ENCODE measurements around the gene KRTAP10-5. TPM values are rescaled to one million over a fixed set of nuclear protein-coding genes. Genes with fewer than 3 reads are reported as not detected.

The KRTAP10-5 gene
- total and polyA plus RNA-seq, 9 of the 15 experiments (the other 6 are each of a cell fraction or from before 2014, with no cell fraction given): not detected

- peaks cover 0 to 10% of the 10 kb centered on the region in 2 experiments; a peak in 2 of 5 replicates for H3K4me1 ChIP-seq (replicated peaks in 1 of 2; ENCODE audit: control insufficient read depth in 2 of 2, insufficient read depth in 2 of 2, low read length in 2 of 2)
- intact Hi-C loops (cut with micrococcal nuclease): no loop called here
- TF ChIP-seq RBM25 (IDR thresholded peaks at IDR 0.05; ENCODE audit: low read depth, low read length, severe bottlenecking) (no peak), NRF1 (conservative IDR thresholded peaks at IDR 0.05 in 1 of 2, IDR thresholded peaks at IDR 0.05 in 1 of 2) (peak in 1 of 2 experiments; percentile 35; a peak in 2 of 4 replicates), MITF (IDR thresholded peaks at IDR 0.05) (no peak), PHF21A (IDR thresholded peaks at IDR 0.05; ENCODE audit: borderline replicate concordance, low read depth) (no peak), E4F1 (CRISPR knock-in tag; IDR thresholded peaks at IDR 0.05; ENCODE audit: borderline replicate concordance) (no peak), ZFP36 (IDR thresholded peaks at IDR 0.05; ENCODE audit: low read depth, low read length, partially characterized antibody) (no peak), DIDO1 (tag; IDR thresholded peaks at IDR 0.05; ENCODE audit: low read depth) (no peak)
- H2AFZ ChIP-seq (ENCODE audit: low read depth, low read length): no peak overlapping the region
- H3K9me3 ChIP-seq (replicated peaks; ENCODE audit: control insufficient read depth, insufficient read depth, low read depth, low read length): no peaks in the 10 kb centered on the region; the same call in 1 of the 2 replicates
- H3K27ac ChIP-seq (ENCODE audit: extremely low read depth, low read depth, low read length): no peak overlapping the region
- BruUV-seq (replicated peaks): no TSS peak
- ATAC-seq (no peak), FAIRE-seq (no peak), DNase-seq (ENCODE audit: extremely low read depth in 1 of 4, low spot score in 3 of 4) (no peak)
- H3K9me1 ChIP-seq (ENCODE audit: control insufficient read depth, insufficient read depth, low read length): peaks cover 3% of the 10 kb centered on the region
- H4K20me1 ChIP-seq (replicated peaks; ENCODE audit: control insufficient read depth, insufficient read depth, low read length): no peaks in the 10 kb centered on the region
- H3K4me3 ChIP-seq: no peak overlapping the region
- no peaks in the 10 kb centered on the region for H3K36me3 ChIP-seq (ENCODE audit: control insufficient read depth, insufficient read depth, low read length)
- H3K9ac ChIP-seq (ENCODE audit: insufficient read depth in 1 of 2, low read depth in 2 of 2, low read length in 2 of 2): peak overlapping the region in 1 of 2 experiments; percentile 35; a peak in 1 of 4 replicates
- CTCF ChIA-PET (ENCODE audit: low intra/inter-chr PET ratio): no interaction called here
- no peak overlapping the region for H3K4me2 ChIP-seq (ENCODE audit: insufficient read depth, low read length)
- POLR2A ChIA-PET: no interaction called here
- H3K27me3 ChIP-seq (ENCODE audit: control insufficient read depth in 2 of 2, insufficient read depth in 2 of 2, low read length in 2 of 2): peaks cover 14 to 44% of the 10 kb centered on the region in 2 experiments; a peak in 4 of 5 replicates
- no peaks in the 10 kb centered on the region for H3K79me2 ChIP-seq (ENCODE audit: control insufficient read depth, insufficient read depth, low read length)
- in situ Hi-C loops (cut with MboI): no loop called here
- 2% methylated on average over 26 of the region's 26 CpGs for WGBS (ENCODE audit: insufficient coverage, low coverage, missing lambda C conversion rate)
Measured at GRCh38 chr21:44613386-44614155, 33.2 kb upstream of the KRTAP10-5 start.
